Esophagus muscularis mucosa (tissue), 3 donors: ENCODE results near the gene ALDOB.

ENCODE experiments used
- CTCF ChIP-seq, 3 experiments: fragments of 200-600 bp in 2 of 3; fragments of 450-650 bp in 1 of 3; sonication (generic) in 2 of 3; IDR thresholded peaks; one replicate each; pipeline ENCODE4 v1.5.1; 2017 to 2019; ENCODE audit warnings: antibody characterized with exemption in 3 of 3, mild to moderate bottlenecking in 2 of 3, moderate library complexity in 1 of 3
- POLR2A ChIP-seq: fragments of 450-650 bp; IDR thresholded peaks from one replicate; pipeline ENCODE4 v1.6.1; 2017; ENCODE audit warnings: antibody characterized with exemption, moderate library complexity, mild to moderate bottlenecking, low read depth

DNA sequence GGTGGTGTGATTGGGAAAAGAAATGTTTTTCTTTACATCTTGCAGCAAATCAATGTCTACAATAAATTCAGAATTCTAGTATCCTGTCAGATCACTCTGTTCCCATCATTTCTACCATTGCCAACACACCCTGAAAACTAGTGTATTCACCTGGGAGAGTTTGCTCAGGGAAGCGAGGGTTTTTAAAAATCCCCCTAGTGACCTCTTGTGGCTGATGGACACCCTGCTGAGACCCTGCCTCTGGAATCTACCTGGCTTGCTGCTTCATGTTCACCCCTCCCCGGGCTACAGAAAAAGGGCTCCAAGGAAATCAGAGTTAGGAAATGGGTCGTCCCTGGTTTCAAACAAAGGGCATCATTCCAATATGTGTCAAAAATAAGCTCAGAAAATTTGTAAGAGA is 21.4 kb upstream of the ALDOB start:
- no peak for TF ChIP-seq CTCF (IDR thresholded peaks at IDR 0.05)
- TF ChIP-seq POLR2A: no peak
